NCI-H526 (cell line): ENCODE results near the gene ARMC2.

Experiments used
- DNase-seq, 2 experiments: peaks; one replicate each; lab custom pipeline; 2025; lab: John Stamatoyannopoulos, UW

The ARMC2 gene

DNA sequence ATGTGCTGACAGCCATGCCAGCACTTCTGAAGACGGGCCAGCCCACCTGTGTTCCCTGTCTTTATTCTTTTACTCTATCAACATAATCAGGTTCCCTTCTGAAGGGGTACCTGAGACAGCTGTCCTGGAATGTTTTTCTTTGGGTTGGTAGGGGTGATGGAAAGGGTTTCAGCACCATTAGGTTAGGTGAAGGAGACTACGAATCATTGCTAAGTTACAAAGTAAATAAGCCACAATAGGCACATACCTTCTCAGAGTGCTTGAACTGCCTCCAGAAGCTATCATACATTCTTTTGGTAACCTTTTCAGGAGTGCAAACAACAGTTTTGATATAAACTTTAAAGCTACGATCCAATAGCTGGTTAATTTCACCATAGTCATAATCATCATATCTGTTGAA lies 140.1 kb downstream of the ARMC2 start:
- DNase-seq: no peak

DNA sequence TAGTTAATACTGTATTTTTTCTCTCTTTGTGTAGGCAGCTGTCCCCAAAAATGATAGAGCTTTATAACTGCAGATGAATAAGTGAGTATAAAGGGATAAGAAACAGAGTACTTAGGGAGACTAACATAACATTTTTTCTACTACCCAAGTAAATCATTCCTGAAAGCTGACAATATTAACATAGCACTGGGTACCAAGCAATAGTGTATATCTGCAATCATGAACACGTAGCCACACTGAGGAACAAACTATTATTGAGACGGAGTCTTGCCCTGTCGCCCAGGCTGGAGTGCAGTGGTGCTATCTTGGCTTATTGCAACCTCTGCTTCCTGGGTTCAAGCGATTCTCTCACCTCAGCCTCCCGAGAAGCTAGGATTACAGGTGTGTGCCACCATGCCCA lies 140.5 kb downstream of the ARMC2 start:
- DNase-seq: no peak

DNA sequence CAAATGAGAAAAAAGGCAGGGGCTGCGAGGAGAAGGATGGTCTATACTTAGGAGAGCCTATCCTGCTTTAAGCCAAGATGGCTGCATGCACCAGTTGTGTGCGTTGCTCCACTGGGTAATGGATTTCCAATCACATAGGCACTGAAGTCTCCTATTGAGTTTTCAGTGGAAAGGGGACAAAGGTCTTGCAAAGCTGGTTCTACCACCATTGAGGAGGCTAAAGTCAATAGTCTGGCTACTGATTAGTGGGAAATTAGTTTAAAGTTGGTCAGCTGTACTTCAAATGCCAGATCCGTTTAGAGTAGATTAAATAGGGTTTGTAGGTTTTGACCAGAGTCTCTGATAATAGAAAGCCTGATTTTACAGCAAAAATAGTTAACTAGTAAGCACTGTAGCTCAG lies 141.5 kb downstream of the ARMC2 start:
- DNase-seq: no peak

DNA sequence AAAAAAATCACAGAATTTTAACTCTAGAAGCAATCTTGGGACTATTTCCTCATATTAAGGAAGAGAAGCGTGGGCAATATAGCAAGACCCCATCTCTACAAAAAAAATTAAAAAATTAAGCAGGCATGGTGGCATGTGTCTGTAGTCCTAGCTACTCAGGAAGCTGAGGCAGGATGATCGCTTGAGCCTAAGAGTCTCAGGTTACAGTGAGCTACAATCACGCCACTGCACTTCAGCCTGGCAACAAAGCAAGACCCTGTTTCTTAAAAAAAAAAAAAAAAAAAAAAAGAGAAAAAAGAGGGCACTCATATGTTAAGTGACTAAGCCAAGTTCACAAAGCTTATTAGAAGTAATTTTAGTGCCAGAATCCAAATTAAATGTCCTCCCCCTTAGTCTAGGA lies 145.7 kb downstream of the ARMC2 start:
- no peak for DNase-seq

DNA sequence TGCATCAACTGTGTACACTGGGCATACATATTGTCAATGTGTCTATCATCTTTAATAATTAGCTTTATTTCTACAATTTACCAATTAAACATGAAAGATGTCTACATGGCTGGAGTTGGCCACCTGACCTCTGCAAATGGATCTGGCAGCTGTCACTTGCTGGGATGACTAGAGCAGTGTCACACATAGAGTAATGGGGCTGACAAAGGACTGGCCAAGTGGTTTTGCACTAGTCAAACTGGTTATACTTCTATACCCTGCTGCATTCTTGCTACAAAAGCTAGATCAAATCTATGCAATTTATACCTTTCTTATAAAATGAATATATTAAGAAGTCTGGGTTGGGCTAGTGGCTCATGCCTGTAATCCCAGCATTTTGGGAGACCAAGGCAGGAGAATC lies 147.1 kb downstream of the ARMC2 start:
- DNase-seq: no peak

DNA sequence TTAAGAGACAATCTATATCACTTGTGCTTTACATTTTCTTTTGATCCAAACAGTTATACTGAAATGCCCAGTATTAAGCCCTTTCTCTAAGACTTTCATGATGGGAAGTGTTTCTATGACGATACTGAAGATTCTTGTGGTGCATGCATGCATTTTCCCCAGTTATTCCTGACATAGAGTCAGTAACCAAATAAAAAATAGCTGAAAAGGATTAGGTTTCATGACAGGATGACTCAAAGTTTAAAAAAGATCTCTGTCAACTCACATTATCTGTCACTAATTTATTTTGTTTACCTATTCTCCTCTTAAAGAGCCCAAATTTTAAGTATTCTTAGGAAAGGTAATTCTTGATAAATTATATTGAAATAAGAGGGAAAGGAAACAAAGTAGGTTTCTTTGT lies 148.0 kb downstream of the ARMC2 start:
- DNase-seq: no peak

DNA sequence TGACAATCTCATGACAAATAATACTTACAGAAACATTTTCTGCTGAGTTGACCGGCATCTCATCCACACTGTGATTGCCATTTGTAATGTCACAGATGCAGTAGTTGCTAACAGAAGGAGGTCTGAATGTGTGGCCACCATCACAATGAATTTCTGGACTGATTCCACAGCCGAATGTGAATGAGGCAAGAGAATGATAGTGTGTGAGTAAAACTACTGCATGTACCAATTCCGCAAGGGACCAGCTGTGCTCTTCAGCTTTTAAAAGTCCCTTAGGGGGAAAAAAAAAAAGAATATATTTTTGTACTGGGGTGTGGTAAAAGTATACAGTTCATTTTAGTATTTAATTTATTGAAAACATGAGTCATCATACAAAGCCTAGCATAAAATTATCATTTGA lies 150.3 kb downstream of the ARMC2 start:
- DNase-seq: no peak

DNA sequence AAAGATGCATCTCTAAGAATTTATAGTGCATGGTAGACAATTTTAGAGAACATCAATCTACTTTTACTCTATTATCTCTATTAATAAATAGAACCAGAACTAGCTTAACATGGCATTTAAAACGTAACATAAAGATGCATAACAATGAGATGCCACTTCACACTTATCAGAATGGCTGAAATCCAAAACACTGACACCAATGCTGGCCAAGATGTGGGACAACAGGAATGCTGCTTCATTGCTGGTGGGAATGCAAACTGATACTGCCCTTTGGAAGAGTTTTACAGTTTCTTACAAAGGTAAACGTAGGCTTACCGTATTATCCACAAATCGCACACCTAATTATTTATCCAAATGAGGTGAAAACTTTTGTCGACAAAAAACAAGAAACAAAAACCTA lies 151.2 kb downstream of the ARMC2 start:
- no peak for DNase-seq

DNA sequence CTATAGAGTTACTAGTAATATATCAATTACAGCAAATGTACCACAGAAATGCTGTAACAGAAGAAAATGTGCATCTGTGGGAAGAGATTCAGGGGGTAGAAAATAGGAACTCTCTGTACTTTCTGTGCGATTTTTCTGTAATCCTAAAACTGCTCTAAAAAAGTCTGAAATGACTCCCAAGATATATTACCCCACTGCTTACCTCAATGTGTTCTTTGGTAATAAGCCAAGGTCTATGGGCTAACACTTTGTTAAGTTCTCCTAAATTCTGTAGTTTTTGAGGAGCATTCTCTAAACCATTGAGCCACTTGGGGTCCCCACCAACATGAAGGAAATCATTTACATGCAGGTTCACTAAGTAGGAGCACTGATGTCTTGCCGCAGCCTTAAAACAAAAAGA lies 152.1 kb downstream of the ARMC2 start:
- no peak for DNase-seq

DNA sequence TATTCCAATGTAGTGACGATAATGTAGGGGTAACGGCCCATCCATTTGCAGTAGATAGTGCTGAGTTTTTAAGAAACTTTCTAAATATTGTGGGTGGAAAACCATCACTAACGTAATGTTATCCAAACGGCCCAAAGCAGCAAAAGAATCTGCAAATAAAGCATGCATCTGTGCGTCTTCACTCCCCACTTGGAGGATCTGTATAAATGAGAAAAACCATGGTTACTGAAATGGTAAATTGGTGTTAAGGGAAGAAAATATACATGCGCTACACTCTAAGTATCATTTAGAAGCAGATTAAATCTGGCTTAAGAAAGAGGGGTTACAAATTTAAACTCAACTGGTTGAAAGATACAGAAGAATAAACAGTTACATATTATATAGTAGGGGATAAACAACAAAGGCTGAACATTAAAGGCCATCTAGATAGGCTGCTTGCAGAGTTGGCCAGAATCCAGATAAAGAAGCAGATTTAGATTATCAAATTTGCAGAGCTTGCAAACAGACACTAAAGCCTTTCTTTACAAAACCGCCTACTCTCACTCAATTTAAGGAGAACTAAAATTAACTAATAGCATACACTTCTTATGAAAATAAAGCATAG lies 153.2 kb downstream of the ARMC2 start:
- no peak for DNase-seq

DNA sequence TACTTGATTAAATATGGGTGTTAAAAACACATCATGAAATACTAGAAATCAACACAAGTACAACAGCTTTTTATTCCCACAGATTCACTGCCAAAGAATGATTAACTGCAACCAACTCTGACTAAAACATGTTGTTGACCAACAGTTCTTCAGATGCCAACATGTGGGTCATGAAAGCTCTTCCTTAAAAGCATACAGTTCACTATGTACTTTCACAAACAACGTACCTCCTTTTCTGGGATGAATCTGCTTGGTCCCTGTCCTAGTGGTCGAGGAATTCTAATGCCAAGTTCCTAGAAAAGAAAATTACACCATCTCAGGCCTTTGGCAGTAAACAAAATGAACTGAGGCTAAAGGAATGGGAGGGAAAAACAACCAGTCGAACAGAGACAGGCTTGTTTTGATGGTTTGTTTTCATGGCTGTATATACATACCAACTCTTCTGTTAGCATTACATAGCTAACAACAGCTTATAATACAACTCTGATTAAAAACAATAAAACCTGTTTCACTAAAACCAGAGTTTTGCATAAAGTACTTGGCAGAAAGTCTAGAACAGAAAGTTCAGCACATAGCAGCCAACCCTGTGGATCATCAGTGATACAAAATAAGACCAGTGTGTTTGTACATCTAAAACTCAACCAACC lies 154.0 kb downstream of the ARMC2 start:
- DNase-seq: peak; percentile 25 to 34

DNA sequence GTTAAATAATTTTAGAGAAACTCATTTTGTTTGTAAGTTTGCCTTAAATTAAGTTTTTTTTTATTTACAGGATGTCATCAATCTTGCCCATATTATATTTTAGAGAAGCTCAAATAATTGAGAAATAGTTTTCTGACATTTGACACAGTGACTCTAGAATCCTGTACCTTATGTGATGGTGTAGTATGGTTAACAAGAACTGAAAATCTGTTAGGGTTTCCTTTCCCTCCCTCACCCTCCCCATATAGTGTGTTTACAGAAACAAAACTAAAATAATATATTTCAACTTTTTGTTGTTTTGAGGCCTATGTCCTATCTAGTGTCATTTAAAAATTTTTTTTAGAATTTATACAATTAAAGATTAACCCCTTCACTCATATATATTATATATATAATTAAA lies 154.7 kb downstream of the ARMC2 start:
- no peak for DNase-seq

DNA sequence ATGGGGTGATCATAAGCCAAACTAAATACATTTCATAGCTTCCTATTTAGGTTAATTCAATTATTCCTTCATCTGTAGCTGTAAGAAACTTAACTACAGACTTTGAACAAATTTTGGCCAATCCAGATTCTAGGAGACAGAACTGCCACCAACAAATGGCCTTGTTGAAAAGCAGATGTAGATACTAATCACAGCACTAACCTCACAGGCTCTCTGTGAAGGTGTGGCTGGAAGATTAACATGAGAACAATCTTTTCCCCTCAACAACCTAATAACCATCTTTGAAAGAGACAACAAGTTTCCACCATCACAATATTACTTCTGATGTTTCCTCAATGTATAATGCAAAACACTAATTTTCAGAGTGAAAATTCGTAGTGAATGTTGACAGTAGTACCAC lies 158.6 kb downstream of the ARMC2 start:
- no peak for DNase-seq

DNA sequence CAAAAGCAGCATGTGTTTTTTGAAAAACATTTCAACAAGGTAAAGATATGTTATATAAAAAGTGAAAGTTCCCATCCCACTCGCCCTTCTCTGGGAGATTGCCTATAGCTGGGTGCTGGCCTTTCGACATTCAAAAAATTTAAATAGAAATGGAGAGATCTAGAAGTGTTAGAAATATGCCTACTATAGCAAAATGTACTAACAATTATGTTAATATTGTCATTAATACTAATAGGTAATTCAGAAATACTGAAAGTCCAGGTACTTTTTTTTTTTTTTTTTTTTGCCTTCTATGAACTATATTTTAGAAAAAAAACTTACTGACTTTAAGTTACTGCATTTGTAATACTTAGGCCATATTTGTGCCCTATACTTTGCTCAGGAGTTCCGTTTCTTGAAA lies 159.3 kb downstream of the ARMC2 start:
- DNase-seq: no peak

DNA sequence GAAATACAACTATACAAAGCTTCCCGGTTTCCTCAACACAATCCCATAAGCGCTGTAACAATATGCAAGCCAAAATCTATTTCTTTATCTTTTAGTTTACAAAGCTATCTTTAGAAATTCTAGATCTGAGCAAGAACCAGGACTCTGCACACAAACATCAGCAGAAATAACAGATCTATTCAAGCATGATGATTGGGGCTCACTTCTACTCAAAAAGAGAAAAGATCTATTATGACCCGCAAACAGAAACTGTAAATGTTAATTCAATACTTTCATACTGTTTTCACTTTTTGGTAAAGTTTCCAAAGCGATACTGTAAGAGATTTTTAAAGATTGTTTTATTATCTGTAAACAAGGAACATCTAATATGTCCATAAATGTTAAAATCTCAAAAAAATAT lies 159.8 kb downstream of the ARMC2 start:
- no peak for DNase-seq

DNA sequence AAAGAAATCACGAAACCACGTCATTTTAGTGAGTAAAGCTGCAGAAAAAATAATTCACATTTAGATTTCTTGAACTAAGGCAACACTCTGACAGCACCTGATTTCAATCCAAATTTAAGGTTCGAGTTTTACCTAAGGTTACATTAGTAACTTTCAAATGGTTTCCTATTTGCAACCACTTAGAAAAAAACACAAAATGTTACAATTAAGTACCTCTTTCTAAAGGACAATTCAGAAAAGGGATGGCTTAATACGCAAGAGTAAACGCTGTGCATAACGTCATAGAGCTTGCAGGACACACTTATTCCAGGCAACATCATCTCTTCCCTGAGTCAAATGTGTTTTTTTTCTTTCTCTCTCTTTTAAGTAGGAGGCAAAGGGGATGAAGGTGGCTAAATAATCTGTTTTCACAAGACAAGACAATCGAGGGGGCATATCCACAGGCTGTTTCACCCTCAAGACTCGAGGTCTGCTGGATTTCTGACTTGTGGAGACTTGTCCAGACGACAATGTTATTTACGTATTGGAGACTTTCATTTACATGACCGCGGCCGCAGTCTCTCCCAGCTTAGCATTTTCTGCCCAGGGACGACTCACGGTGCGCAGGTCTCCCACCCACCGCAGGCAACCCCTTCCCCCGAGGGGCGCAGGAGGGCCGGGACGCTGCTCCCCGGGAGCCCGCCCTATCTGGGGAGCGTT lies 160.5 kb downstream of the ARMC2 start:
- DNase-seq: peak; percentile 84 to 92

DNA sequence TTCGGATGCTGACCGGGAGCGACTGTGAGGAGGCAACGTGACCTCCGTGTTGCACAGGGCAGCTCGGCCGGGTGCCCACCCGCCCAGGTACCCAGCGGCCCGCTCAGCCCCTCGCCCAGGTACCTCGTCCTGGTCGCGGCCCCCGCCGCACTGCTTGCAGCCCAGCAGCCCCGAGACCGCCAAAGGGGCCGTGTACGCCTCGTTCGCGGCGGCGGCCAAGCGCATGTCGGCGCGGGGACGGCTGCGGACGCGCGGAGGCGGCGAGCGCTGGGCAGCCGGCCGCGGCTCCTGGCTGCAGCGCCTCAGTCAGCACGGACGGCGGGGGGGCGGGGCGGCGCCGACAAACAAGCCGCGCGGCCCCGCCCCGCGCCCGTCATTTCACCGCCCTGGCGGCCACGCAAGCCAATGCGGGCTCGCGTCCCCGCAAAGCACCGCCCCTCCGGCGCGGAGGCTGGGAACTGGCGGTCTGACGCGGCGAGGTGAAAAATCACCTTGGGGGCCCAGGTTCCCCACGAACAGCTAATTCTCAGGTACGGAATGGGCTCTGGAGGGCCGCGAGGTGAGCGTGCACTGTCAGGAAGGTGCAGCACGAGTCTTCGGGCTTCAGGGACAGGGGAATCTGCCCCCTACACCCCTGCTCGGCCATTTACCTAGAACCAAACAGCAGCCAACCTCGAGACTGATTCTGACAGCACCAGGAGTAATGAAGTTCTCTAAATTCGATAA lies 161.2 kb downstream of the ARMC2 start:
- peak; percentile 74 to 96 for DNase-seq

DNA sequence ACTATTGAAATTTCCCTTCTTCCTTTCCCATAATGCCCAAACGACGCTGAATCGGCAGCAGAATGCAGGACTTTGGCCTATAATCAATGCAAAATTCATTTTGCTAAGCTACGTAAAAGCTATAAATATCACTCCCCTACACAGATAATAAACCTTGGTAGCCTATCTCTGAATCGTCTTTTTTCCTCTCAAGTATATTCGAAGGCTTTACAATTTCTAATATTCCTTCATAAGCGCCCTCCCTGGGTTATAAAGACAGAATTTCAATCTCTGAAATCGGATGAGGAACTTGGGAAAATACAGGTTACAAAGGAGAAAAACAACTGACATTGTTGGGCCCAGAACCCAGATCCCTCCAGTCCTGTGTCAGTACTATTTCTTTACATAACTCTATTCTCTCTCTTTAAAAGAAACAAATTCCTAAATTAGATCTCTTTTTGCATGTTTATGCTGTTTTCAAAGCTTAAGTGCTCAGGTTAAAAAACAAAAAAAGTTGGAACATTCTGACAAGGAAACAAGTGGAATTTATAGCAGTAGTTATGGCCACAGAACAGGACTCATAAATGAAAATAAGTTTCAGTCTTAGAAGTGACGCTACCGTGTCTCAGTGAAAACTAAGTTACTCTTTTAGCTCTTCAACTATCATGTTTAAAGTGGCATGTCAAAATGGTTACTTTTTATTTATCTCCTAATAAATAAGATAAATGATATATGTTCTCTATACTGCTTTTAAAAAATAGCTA lies 161.9 kb downstream of the ARMC2 start:
- DNase-seq: no peak

DNA sequence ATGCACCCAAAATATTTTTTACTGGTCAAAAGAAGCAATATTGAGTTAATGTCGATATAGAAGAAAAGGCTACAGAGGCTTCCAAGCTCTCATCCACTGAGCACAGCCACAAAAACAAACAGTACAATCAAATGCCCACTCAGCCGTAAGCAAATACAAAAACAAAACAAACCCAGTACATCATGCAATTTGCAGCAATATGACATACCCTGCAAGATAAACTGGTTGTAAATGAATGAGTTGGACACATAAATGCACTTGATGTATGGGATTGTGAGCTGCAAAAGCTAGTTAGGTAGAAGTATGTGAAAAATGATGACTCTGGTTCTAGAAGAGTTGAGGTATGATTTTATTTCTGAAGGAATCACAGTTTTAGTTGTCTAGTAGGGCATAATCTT lies 162.5 kb downstream of the ARMC2 start:
- DNase-seq: peak; percentile 37 to 57

DNA sequence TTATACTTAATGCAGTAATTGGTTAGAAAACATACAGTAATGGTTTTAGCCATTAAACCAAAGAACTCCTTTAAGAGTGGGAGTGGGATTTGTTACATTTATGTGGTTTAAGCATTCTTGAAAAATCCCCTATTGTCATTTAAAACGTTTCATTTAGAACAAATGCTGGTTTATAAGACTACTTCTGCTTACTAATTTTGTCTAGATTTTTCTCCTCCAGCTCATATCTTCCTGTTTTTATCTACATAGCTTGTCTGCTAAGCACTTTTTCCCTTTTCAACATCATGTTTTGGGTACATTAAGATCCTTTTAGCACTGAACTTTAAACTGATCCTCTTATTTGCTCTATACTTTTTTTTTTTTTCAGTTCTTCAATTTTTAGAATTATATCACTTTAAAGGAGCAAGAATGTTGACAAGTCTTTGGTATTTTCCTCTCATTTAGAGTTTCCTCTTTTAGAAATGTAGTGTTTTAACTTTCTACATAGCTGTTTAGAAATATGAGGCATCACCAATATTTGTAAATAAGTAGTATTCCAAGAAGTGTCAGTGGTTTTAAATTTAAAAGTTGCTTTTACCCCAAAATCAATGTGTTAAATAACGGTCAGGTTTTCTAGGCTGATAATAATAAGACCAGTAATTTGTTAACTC lies 165.6 kb downstream of the ARMC2 start:
- DNase-seq: no peak

DNA sequence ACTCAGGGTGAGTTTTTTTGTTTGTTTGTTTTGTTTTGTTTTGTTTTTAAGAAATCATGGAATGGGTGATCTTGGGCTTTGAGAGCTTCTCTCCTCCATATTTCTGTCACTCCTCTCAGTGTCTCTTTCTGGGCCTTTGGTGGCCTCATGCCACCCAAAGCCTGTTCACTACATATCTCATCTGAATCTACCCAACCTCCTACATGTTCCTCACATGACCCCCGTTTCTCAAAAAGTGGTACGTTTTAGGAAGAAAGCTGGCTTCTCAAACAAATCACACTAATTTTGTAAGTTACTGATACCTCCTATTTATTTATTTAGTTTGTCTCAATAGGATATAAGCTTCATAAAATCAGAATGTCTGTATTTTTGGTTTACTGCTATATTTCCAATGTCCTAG lies 166.4 kb downstream of the ARMC2 start:
- DNase-seq: no peak

DNA sequence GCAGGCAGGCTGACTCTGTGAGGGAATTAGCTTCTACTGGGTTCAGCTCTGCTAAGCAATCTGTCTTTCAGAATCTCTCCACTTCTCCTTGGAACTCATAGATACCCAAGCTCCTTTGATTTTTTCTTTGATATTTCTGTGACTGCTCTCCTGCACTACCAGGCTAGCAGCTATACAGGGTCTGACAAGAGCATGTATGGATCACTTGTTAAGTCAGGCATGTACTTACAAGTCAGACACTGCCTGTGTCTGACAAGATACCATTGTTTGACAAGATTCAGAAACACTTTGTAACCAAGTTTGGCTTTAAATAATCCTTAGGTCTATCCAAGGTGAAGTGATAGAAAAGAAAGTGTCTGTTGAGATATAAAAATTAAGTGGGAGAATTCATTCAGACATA lies 167.0 kb downstream of the ARMC2 start:
- no peak for DNase-seq
